HTERT RPE-1 (cell line): ENCODE results near the gene CFAP251.
"Not testable (repeated sequence)": the region's sequence is repeated elsewhere in the genome, so short reads cannot be mapped to it uniquely, and the experiment has no call there.

ENCODE experiments used
- in situ Hi-C: fragments of 300-500 bp; cut with MboI; formaldehyde crosslinking; loops from 4 replicates; pipeline ENCODE4 v1.14.3; 2020; ENCODE audit warnings: low sequenced_read_pairs

Gene CFAP251

GRCh38 chr12:121903202-121903601 is 15.2 kb upstream of the CFAP251 start:
- in situ Hi-C loops, result no loop called here

- in situ Hi-C loops, result no loop called here
Measured at GRCh38 chr12:121905746-121906145, 12.6 kb upstream of the CFAP251 start.

- in situ Hi-C loops, result no loop called here
Measured at GRCh38 chr12:121908702-121909101, 9.7 kb upstream of the CFAP251 start.

GRCh38 chr12:121911824-121912585 is 6.4 kb upstream of the CFAP251 start:
- in situ Hi-C loops, result no loop called here

- in situ Hi-C loops, result no loop called here
Measured at GRCh38 chr12:121915841-121916321, 2.5 kb upstream of the CFAP251 start.

GRCh38 chr12:121916719-121917118 is 1.7 kb upstream of the CFAP251 start:
- in situ Hi-C loops, result no loop called here

GRCh38 chr12:121918679-121919038 is 267 bp downstream of the CFAP251 start:
- in situ Hi-C loops, result no loop called here

GRCh38 chr12:121921066-121921465 is 2.7 kb downstream of the CFAP251 start:
- in situ Hi-C loops, result no loop called here

GRCh38 chr12:121925358-121925695 is 6.9 kb downstream of the CFAP251 start:
- in situ Hi-C loops, result no loop called here

GRCh38 chr12:121926874-121927706 is 8.7 kb downstream of the CFAP251 start:
- in situ Hi-C loops, result no loop called here

- in situ Hi-C loops, result no loop called here
Measured at GRCh38 chr12:121927813-121928212, 9.4 kb downstream of the CFAP251 start.

- in situ Hi-C loops, result not testable (repeated sequence)
Measured at GRCh38 chr12:121929545-121929944, 11.2 kb downstream of the CFAP251 start.

GRCh38 chr12:121930862-121931261 is 12.5 kb downstream of the CFAP251 start:
- in situ Hi-C loops, result no loop called here

- in situ Hi-C loops, result no loop called here
Measured at GRCh38 chr12:121932176-121932536, 13.8 kb downstream of the CFAP251 start.

- in situ Hi-C loops, result no loop called here
Measured at GRCh38 chr12:121932914-121933521, 14.6 kb downstream of the CFAP251 start.

GRCh38 chr12:121933522-121934308 is 15.3 kb downstream of the CFAP251 start:
- in situ Hi-C loops, result no loop called here

GRCh38 chr12:121934309-121934664 is 15.9 kb downstream of the CFAP251 start:
- in situ Hi-C loops, result no loop called here

- in situ Hi-C loops, result no loop called here
Measured at GRCh38 chr12:121937654-121938053, 19.3 kb downstream of the CFAP251 start.

- in situ Hi-C loops, result no loop called here
Measured at GRCh38 chr12:121939186-121939585, 20.8 kb downstream of the CFAP251 start.

- in situ Hi-C loops, result no loop called here
Measured at GRCh38 chr12:121939992-121940766, 21.8 kb downstream of the CFAP251 start.
